ENCODE data around the gene VOPP1. TPM values are rescaled to one million over a fixed set of nuclear protein-coding genes. Genes with fewer than 3 reads are reported as not detected.

VOPP1 gene
- total RNA-seq, 1 experiment from 2014 or later: 63.9 TPM

DNA sequence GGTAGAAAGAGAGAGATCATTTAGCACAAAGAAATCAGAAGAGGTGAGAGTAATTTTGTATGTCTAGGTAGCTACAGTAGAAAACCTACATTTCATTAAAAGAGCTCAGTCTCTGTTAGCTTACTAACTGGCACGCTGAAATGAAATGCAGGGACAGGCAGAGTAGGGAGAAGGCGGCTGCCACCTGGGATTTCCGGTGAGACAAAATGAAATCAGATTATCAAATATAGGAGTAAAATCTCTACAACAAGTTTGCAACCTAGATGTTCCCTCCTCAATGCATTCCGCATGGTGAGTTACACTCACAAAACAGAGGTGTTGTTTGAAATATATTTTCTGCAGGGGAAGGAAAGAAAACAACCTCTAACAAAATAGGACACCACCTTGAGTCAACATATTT, 55.9 kb downstream of the VOPP1 start:
- ATAC-seq: no peak
- POLR2A ChIA-PET: no interaction called here
- 0 out of 2 replicates have a peak overlapping the region, but pooled peaks have one; percentile 36 for H3K27ac Mint-ChIP-seq
- H3K4me1 Mint-ChIP-seq: peaks cover 40% of the 10 kb centered on the region
- H3K27me3 Mint-ChIP-seq (ENCODE audit: low read depth): no peaks in the 10 kb centered on the region
- peaks cover 22% of the 10 kb centered on the region for H3K36me3 Mint-ChIP-seq
- no peaks in the 10 kb centered on the region for H3K9me3 Mint-ChIP-seq
- H3K4me3 Mint-ChIP-seq: no peak overlapping the region
- no peak for DNase-seq (ENCODE audit: low spot score)
- CTCF ChIA-PET: interaction anchor here (0.7 to 0.9 kb wide), 2 partner anchors 83 to 151 kb away, joined by 3 read pairs; partner anchors contain the start of gene LANCL2
- TF ChIP-seq FOXP1 (CRISPR knock-in tag; IDR thresholded peaks at IDR 0.05; ENCODE audit: borderline replicate concordance): no peak
- TF ChIP-seq NFATC4 (CRISPR knock-in tag; IDR thresholded peaks at IDR 0.05): no peak
- TF ChIP-seq, protein P1, sequence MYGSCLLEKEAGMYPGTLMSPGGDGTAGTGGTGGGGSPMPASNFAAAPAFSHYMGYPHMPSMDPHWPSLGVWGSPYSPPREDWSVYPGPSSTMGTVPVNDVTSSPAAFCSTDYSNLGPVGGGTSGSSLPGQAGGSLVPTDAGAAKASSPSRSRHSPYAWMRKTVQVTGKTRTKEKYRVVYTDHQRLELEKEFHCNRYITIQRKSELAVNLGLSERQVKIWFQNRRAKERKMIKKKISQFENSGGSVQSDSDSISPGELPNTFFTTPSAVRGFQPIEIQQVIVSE (CRISPR knock-in tag; IDR thresholded peaks at IDR 0.05; ENCODE audit: borderline replicate concordance): no peak
- no peak for TF ChIP-seq FOXK1 (CRISPR knock-in tag; IDR thresholded peaks at IDR 0.05)
- no peak for TF ChIP-seq TCF7 (CRISPR knock-in tag; IDR thresholded peaks at IDR 0.05; ENCODE audit: low read depth)
- TF ChIP-seq ESRRA (CRISPR knock-in tag; IDR thresholded peaks at IDR 0.05; ENCODE audit: borderline replicate concordance): no peak
- TF ChIP-seq GTF2I (CRISPR knock-in tag; conservative IDR thresholded peaks at IDR 0.05): no peak
- no peak for TF ChIP-seq NFE2L1 (CRISPR knock-in tag; IDR thresholded peaks at IDR 0.05)
- TF ChIP-seq, protein P2, sequence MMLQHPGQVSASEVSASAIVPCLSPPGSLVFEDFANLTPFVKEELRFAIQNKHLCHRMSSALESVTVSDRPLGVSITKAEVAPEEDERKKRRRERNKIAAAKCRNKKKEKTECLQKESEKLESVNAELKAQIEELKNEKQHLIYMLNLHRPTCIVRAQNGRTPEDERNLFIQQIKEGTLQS (CRISPR knock-in tag; conservative IDR thresholded peaks at IDR 0.05): no peak
- TF ChIP-seq, protein P3, sequence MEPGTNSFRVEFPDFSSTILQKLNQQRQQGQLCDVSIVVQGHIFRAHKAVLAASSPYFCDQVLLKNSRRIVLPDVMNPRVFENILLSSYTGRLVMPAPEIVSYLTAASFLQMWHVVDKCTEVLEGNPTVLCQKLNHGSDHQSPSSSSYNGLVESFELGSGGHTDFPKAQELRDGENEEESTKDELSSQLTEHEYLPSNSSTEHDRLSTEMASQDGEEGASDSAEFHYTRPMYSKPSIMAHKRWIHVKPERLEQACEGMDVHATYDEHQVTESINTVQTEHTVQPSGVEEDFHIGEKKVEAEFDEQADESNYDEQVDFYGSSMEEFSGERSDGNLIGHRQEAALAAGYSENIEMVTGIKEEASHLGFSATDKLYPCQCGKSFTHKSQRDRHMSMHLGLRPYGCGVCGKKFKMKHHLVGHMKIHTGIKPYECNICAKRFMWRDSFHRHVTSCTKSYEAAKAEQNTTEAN (CRISPR knock-in tag; IDR thresholded peaks at IDR 0.05): no peak
- no peak for TF ChIP-seq ZNF138 (CRISPR knock-in tag; conservative IDR thresholded peaks at IDR 0.05)
- no peak for TF ChIP-seq IRF2 (CRISPR knock-in tag; IDR thresholded peaks at IDR 0.05; ENCODE audit: borderline replicate concordance, low read depth)
- no peak for TF ChIP-seq NR2C2 (CRISPR knock-in tag; IDR thresholded peaks at IDR 0.05)
- TF ChIP-seq NR1H2 (CRISPR knock-in tag; IDR thresholded peaks at IDR 0.05): no peak
- TF ChIP-seq, protein P4, sequence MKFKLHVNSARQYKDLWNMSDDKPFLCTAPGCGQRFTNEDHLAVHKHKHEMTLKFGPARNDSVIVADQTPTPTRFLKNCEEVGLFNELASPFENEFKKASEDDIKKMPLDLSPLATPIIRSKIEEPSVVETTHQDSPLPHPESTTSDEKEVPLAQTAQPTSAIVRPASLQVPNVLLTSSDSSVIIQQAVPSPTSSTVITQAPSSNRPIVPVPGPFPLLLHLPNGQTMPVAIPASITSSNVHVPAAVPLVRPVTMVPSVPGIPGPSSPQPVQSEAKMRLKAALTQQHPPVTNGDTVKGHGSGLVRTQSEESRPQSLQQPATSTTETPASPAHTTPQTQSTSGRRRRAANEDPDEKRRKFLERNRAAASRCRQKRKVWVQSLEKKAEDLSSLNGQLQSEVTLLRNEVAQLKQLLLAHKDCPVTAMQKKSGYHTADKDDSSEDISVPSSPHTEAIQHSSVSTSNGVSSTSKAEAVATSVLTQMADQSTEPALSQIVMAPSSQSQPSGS (CRISPR knock-in tag; IDR thresholded peaks at IDR 0.05; ENCODE audit: borderline replicate concordance, low read depth): no peak
- TF ChIP-seq, protein P5, sequence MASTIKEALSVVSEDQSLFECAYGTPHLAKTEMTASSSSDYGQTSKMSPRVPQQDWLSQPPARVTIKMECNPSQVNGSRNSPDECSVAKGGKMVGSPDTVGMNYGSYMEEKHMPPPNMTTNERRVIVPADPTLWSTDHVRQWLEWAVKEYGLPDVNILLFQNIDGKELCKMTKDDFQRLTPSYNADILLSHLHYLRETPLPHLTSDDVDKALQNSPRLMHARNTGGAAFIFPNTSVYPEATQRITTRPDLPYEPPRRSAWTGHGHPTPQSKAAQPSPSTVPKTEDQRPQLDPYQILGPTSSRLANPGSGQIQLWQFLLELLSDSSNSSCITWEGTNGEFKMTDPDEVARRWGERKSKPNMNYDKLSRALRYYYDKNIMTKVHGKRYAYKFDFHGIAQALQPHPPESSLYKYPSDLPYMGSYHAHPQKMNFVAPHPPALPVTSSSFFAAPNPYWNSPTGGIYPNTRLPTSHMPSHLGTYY (CRISPR knock-in tag; IDR thresholded peaks at IDR 0.05): no peak
- no peak for TF ChIP-seq PRRX2 (CRISPR knock-in tag; IDR thresholded peaks at IDR 0.05)
- no peak for TF ChIP-seq USF1 (CRISPR knock-in tag; IDR thresholded peaks at IDR 0.05)
- TF ChIP-seq HMGA2 (CRISPR knock-in tag; IDR thresholded peaks at IDR 0.05): no peak
- no peak for TF ChIP-seq MYBL2 (CRISPR knock-in tag; IDR thresholded peaks at IDR 0.05)

DNA sequence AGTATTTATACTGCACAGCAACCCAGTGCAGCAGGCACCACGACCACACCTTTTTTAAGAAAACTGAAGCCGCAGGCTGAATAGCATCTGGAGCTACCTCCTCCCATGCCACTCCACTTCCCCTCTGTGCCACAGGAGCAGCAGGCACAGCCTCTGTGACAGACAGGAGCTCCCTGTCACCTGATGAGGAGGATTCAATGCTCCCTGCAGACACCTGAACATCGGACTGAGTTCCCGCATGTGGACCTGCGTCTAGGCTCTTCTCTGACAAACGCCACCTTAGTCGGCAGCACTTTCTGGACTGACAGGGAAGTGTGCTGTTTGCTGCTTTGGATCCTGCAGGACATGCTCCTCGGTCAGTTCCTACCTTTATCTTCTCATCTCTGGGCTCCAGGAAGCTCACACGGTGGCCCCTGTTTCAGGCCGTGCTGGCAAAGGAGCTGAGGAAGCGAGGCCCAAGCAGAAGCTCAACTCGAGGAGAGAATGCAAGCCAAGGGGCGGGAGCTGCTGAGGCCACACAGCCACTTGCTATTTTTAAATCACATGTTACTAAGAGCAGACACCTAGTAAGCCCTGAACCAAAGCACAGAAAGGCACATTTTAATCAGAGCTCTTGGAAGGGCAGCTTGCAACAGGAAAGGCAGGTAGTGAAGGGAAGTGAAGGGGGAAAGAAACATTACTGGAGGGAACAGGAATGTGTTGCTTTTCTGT, 56.6 kb downstream of the VOPP1 start:
- DNase-seq (ENCODE audit: low spot score) (no peak), ATAC-seq (no peak)
- ChIA-PET POLR2A (no interaction called here), CTCF (interaction anchor here (0.7 to 0.9 kb wide), 2 partner anchors 82 to 151 kb away, joined by 3 read pairs; partner anchors contain the start of gene LANCL2)
- Mint-ChIP-seq H3K4me3 (no peak overlapping the region), H3K27ac (no peak overlapping the region), H3K4me1 (peaks cover 40% of the 10 kb centered on the region), H3K9me3 (no peaks in the 10 kb centered on the region), H3K27me3 (ENCODE audit: low read depth) (no peaks in the 10 kb centered on the region), H3K36me3 (peaks cover 22% of the 10 kb centered on the region)
- TF ChIP-seq MYBL2 (CRISPR knock-in tag; IDR thresholded peaks at IDR 0.05): no peak
- no peak for TF ChIP-seq SP1 (CRISPR knock-in tag; conservative IDR thresholded peaks at IDR 0.05)
- TF ChIP-seq, protein P6, sequence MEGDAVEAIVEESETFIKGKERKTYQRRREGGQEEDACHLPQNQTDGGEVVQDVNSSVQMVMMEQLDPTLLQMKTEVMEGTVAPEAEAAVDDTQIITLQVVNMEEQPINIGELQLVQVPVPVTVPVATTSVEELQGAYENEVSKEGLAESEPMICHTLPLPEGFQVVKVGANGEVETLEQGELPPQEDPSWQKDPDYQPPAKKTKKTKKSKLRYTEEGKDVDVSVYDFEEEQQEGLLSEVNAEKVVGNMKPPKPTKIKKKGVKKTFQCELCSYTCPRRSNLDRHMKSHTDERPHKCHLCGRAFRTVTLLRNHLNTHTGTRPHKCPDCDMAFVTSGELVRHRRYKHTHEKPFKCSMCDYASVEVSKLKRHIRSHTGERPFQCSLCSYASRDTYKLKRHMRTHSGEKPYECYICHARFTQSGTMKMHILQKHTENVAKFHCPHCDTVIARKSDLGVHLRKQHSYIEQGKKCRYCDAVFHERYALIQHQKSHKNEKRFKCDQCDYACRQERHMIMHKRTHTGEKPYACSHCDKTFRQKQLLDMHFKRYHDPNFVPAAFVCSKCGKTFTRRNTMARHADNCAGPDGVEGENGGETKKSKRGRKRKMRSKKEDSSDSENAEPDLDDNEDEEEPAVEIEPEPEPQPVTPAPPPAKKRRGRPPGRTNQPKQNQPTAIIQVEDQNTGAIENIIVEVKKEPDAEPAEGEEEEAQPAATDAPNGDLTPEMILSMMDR (IDR thresholded peaks at IDR 0.05): no peak
- no peak for TF ChIP-seq SMAD3 (CRISPR knock-in tag; IDR thresholded peaks at IDR 0.05; ENCODE audit: borderline replicate concordance)
- TF ChIP-seq, protein P7, sequence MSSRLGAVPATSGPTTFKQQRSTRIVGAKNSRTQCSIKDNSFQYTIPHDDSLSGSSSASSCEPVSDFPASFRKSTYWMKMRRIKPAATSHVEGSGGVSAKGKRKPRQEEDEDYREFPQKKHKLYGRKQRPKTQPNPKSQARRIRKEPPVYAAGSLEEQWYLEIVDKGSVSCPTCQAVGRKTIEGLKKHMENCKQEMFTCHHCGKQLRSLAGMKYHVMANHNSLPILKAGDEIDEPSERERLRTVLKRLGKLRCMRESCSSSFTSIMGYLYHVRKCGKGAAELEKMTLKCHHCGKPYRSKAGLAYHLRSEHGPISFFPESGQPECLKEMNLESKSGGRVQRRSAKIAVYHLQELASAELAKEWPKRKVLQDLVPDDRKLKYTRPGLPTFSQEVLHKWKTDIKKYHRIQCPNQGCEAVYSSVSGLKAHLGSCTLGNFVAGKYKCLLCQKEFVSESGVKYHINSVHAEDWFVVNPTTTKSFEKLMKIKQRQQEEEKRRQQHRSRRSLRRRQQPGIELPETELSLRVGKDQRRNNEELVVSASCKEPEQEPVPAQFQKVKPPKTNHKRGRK (CRISPR knock-in tag; IDR thresholded peaks at IDR 0.05; ENCODE audit: borderline replicate concordance): no peak
- TF ChIP-seq OVOL2 (CRISPR knock-in tag; IDR thresholded peaks at IDR 0.05; ENCODE audit: borderline replicate concordance): no peak
- no peak for TF ChIP-seq ZNF121 (CRISPR knock-in tag; IDR thresholded peaks at IDR 0.05)
- no peak for TF ChIP-seq RELA (CRISPR knock-in tag; IDR thresholded peaks at IDR 0.05; ENCODE audit: borderline replicate concordance)
- TF ChIP-seq TEAD4 (CRISPR knock-in tag; IDR thresholded peaks at IDR 0.05): no peak

Data from WTC11 (cell line).